HepG2 (cell line): ENCODE measurements around the gene GALNTL6. TPM values are rescaled to one million over a fixed set of nuclear protein-coding genes. Genes with fewer than 3 reads are reported as not detected.

Experiments
- ATAC-seq: fragments of 200-7000 bp; cut with Tn5 transposase; 3 replicates; pipeline ENCODE4 v1.9.1; 2020; ENCODE audit warnings: mild to moderate bottlenecking, moderate library complexity
- BruUV-seq: library from RNA; stranded (reverse); fragments of 400-500 nt; replicated peaks from 2 replicates; lab custom pipeline; 2021; lab: Mats Ljungman, UMichigan
- CTCF ChIA-PET: fragments of 300-600 bp; formaldehyde crosslinking; extraction: SDS; loops from one replicate; lab custom pipeline; 2021; ENCODE audit warnings: low total read pairs, inconsistent platforms, low intra/inter-chr PET ratio; lab: Yijun Ruan, JAX
- POLR2A ChIA-PET: fragments of 350-600 bp; sonication (Branson Sonifier 250); formaldehyde crosslinking; loops from one replicate; lab custom pipeline; 2020; ENCODE audit warnings: antibody characterized with exemption, inconsistent platforms; lab: Yijun Ruan, JAX
- DNase-seq: peaks from one replicate; pipeline ENCODE4 v3.0.0-alpha.2; 2015; ENCODE audit warnings: low spot score
- FAIRE-seq: peaks from 3 replicates; lab custom pipeline; 2011; peaks lifted over from hg19 to GRCh38; lab: Jason Lieb, UNC
- H2AFZ ChIP-seq: one replicate; pipeline ENCODE4 v1.6.1; 2011; ENCODE audit warnings: low read length, inconsistent platforms
- H3K27ac ChIP-seq: fragments of 300-600 bp; 3 replicates; pipeline ENCODE4 v1.8.0; 2011; ENCODE audit warnings: mixed run types, mild to moderate bottlenecking, mixed read lengths, low read length, inconsistent platforms; ENCODE audit not compliant: insufficient read depth; ENCODE audit errors: extremely low read length
- H3K27me3 ChIP-seq, 2 experiments: fragments of 200-600 bp in 1 of 2; 2 replicates in 1 of 2; 3 replicates in 1 of 2; pipeline versions ENCODE4 v1.6.0 to v1.8.0; 2011; ENCODE audit warnings: low read length in 2 of 2, mild to moderate bottlenecking in 2 of 2, moderate library complexity in 2 of 2, inconsistent platforms in 1 of 2; ENCODE audit not compliant: insufficient read depth in 2 of 2, control insufficient read depth in 1 of 2
- H3K36me3 ChIP-seq, 2 experiments: fragments of 200-600 bp in 1 of 2; replicated peaks in 1 of 2; 2 replicates in 1 of 2; 3 replicates in 1 of 2; pipeline versions ENCODE4 v1.5.1 to v1.8.0; 2011; ENCODE audit warnings: low read length in 2 of 2, inconsistent platforms in 1 of 2; ENCODE audit not compliant: insufficient read depth in 2 of 2, control insufficient read depth in 1 of 2
- H3K4me1 ChIP-seq: 2 replicates; pipeline ENCODE4 v1.5.1; 2012; ENCODE audit warnings: low read length, inconsistent platforms; ENCODE audit not compliant: insufficient read depth
- H3K4me2 ChIP-seq: 2 replicates; pipeline ENCODE4 v1.6.0; 2011; ENCODE audit warnings: low read depth, low read length, inconsistent platforms
- H3K4me3 ChIP-seq, 3 experiments: fragments of 200-600 bp in 1 of 3; sonication (generic), shearing (Covaris generic) in 1 of 3; replicated peaks in 1 of 3; 2 replicates each; pipeline ENCODE4 v1.5.1; 2011 to 2016; ENCODE audit warnings: low read length in 3 of 3, inconsistent platforms in 2 of 3, low read depth in 2 of 3, mild to moderate bottlenecking in 2 of 3, control low read depth in 1 of 3, mixed read lengths in 1 of 3; ENCODE audit not compliant: insufficient read depth in 1 of 3
- H3K79me2 ChIP-seq: one replicate; pipeline ENCODE4 v1.6.1; 2011; ENCODE audit warnings: low read length, inconsistent platforms; ENCODE audit not compliant: insufficient read depth
- H3K9ac ChIP-seq: 2 replicates; pipeline ENCODE4 v1.6.0; 2011; ENCODE audit warnings: mild to moderate bottlenecking, low read depth, low read length, inconsistent platforms; ENCODE audit not compliant: insufficient read depth
- H3K9me3 ChIP-seq: 2 replicates; pipeline ENCODE4 v1.5.1; 2012; ENCODE audit warnings: mild to moderate bottlenecking, low read length
- H4K20me1 ChIP-seq: 2 replicates; pipeline ENCODE4 v1.6.0; 2011; ENCODE audit warnings: inconsistent platforms, mild to moderate bottlenecking, low read length, moderate library complexity; ENCODE audit not compliant: insufficient read depth
- FIP1L1 ChIP-seq: fragments of 200-400 bp; formaldehyde crosslinking; IDR thresholded peaks from 2 replicates; pipeline ENCODE4 v1.6.1; 2018; ENCODE audit warnings: low read depth, mild to moderate bottlenecking, low read length, moderate library complexity, borderline replicate concordance; ENCODE audit not compliant: insufficient read depth
- FOXA1 ChIP-seq, 2 experiments: fragments of 450-650 bp in 1 of 2; sonication (generic) in 1 of 2; formaldehyde crosslinking in 1 of 2; IDR thresholded peaks; 2 replicates each; pipeline versions ENCODE4 v1.4.0 to v1.6.1; 2016 to 2020; ENCODE audit warnings: missing genetic modification reagents in 1 of 2
- HOXA7 ChIP-seq: sonication (generic); formaldehyde crosslinking; IDR thresholded peaks from 2 replicates; pipeline ENCODE4 v1.8.1; 2022; ENCODE audit warnings: mild to moderate bottlenecking, missing genetic modification reagents, moderate library complexity
- MAFG ChIP-seq: sonication (generic); formaldehyde crosslinking; IDR thresholded peaks from 2 replicates; pipeline ENCODE4 v1.5.1; 2020; ENCODE audit warnings: mild to moderate bottlenecking, missing genetic modification reagents
- MLLT10 ChIP-seq: sonication (generic); formaldehyde crosslinking; IDR thresholded peaks from 2 replicates; pipeline ENCODE4 v1.4.0; 2020; ENCODE audit warnings: missing genetic modification reagents
- POLR2A ChIP-seq, 2 experiments: IDR thresholded peaks; 2 replicates each; pipeline ENCODE4 v1.6.1; 2011; ENCODE audit warnings: low read depth in 2 of 2, low read length in 2 of 2, mild to moderate bottlenecking in 1 of 2, moderate library complexity in 1 of 2; ENCODE audit not compliant: insufficient read depth in 1 of 2
- SP5 ChIP-seq: IDR thresholded peaks from 2 replicates; pipeline ENCODE4 v1.6.1; 2016; ENCODE audit warnings: low read depth, borderline replicate concordance
- XBP1 ChIP-seq: sonication (generic); formaldehyde crosslinking; IDR thresholded peaks from 2 replicates; pipeline ENCODE4 v1.5.0; 2020; ENCODE audit warnings: missing genetic modification reagents
- ZFP82 ChIP-seq: sonication (generic); formaldehyde crosslinking; IDR thresholded peaks from 2 replicates; pipeline ENCODE4 v1.5.1; 2020; ENCODE audit warnings: mild to moderate bottlenecking, missing genetic modification reagents, borderline replicate concordance
- ZHX2 ChIP-seq, 2 experiments: sonication (generic) in 1 of 2; formaldehyde crosslinking in 1 of 2; IDR thresholded peaks; 2 replicates each; pipeline versions ENCODE4 v1.6.1 to v1.9.0; 2014 to 2022; ENCODE audit warnings: antibody characterized with exemption in 1 of 2, borderline replicate concordance in 1 of 2, inconsistent platforms in 1 of 2, low read depth in 1 of 2, missing genetic modification reagents in 1 of 2
- ZNF33B ChIP-seq: sonication (generic); formaldehyde crosslinking; IDR thresholded peaks from 2 replicates; pipeline ENCODE4 v1.5.1; 2020; ENCODE audit warnings: mild to moderate bottlenecking, missing genetic modification reagents
- ZNF547 ChIP-seq: sonication (generic); formaldehyde crosslinking; IDR thresholded peaks from 2 replicates; pipeline ENCODE4 v1.5.1; 2020; ENCODE audit warnings: mild to moderate bottlenecking, missing genetic modification reagents
- ZNF709 ChIP-seq: sonication (generic); formaldehyde crosslinking; IDR thresholded peaks from 2 replicates; pipeline ENCODE4 v1.5.0; 2020; ENCODE audit warnings: mild to moderate bottlenecking, missing genetic modification reagents
- WGBS: methylation state at CpG from one replicate; pipeline ENCODE4 v1.1.6; 2017; ENCODE audit warnings: low lambda C conversion rate; 5-methylcytosine and 5-hydroxymethylcytosine counted together
- in situ Hi-C: cut with HindIII; loops from 2 replicates; pipeline ENCODE4 v1.10.0; 2017; ENCODE audit warnings: low pct_unique_long_range_greater_than_20kb; ENCODE audit not compliant: extremely low pct_ligation_motif_present
- intact Hi-C: fragments of 100-400 bp; cut with micrococcal nuclease; formaldehyde crosslinking; loops from one replicate; pipeline ENCODE4 v1.10.0; 2022; ENCODE audit not compliant: unreplicated experiment
- polyA plus RNA-seq, 8 experiments: library from polyadenylated mRNA; depleted of rRNA in 3 of 8; stranded (reverse) in 7 of 8; unstranded in 1 of 8; fragments of >200 nt; fragmentation: Illumina TruSeq in 4 of 8; extraction: Trizol in 4 of 8; gene quantifications; 2 replicates each; pipeline versions ENCODE4 v1.2.1 to v1.2.3, GENCODE V29; 2011 to 2016; ENCODE audit warnings: low read depth in 4 of 8, missing spikeins in 1 of 8, mixed read lengths in 1 of 8; ENCODE audit not compliant: insufficient read depth in 1 of 8
- total RNA-seq, 5 experiments: library from RNA; depleted of rRNA; stranded (reverse); fragments of >200 nt; fragmentation: Illumina TruSeq; extraction: Trizol; gene quantifications; 2 replicates each; pipeline ENCODE4 v1.2.3, GENCODE V29; 2016; ENCODE audit warnings: low read depth in 1 of 5

Gene GALNTL6
- total and polyA plus RNA-seq, 2 of the 13 experiments (the other 11 are each of a cell fraction or from before 2014, with no cell fraction given) = not detected

GRCh38 chr4:172950990-172951389, 1137.8 kb downstream of the GALNTL6 start:
- 0% methylated on average over 2 of the region's 2 CpGs for WGBS
- no peak for TF ChIP-seq FIP1L1
- TF ChIP-seq MAFG (CRISPR knock-in tag) = no peak
- no peak for TF ChIP-seq ZNF547 (CRISPR knock-in tag)
- TF ChIP-seq ZNF33B = no peak
- TF ChIP-seq FOXA1 (IDR thresholded peaks at IDR 0.05) = no peak
- TF ChIP-seq FOXA1 (CRISPR knock-in tag; IDR thresholded peaks at IDR 0.05) = no peak
- TF ChIP-seq SP5 (CRISPR knock-in tag) = no peak
- no peak for TF ChIP-seq ZNF709
- TF ChIP-seq XBP1 = no peak
- TF ChIP-seq ZFP82 (CRISPR knock-in tag) = no peak
- no peak for TF ChIP-seq HOXA7
- TF ChIP-seq ZHX2 (IDR thresholded peaks at IDR 0.05; ENCODE audit: low read depth) = no peak
- no peak for TF ChIP-seq ZHX2 (CRISPR knock-in tag; IDR thresholded peaks at IDR 0.05; ENCODE audit: borderline replicate concordance)
- TF ChIP-seq MLLT10 (CRISPR knock-in tag) = no peak
- TF ChIP-seq POLR2A (IDR thresholded peaks at IDR 0.05; ENCODE audit: insufficient read depth in 1 of 2, low read depth in 2 of 2, low read length in 2 of 2) = no peak
- DNase-seq (no peak), FAIRE-seq (no peak), ATAC-seq (no peak)
- Histone ChIP-seq H3K79me2 (no peaks in the 10 kb centered on the region), H3K4me3 (no peak overlapping the region), H3K27ac (no peak overlapping the region), H3K4me2 (no peak overlapping the region), H3K27me3 (no peaks in the 10 kb centered on the region), H3K9ac (no peak overlapping the region), H3K36me3 (no peaks in the 10 kb centered on the region), H3K9me3 (no peaks in the 10 kb centered on the region), H3K4me1 (no peaks in the 10 kb centered on the region), H4K20me1 (no peaks in the 10 kb centered on the region), H2AFZ (no peak overlapping the region)
- intact Hi-C loops (no loop called here), in situ Hi-C loops (no loop called here)
- ChIA-PET CTCF (no interaction called here), POLR2A (no interaction called here)
- no TSS peak for BruUV-seq
